DND-41 (cell line): ENCODE results near the gene PPP1R37.

Experiments
- CTCF ChIP-seq: IDR thresholded peaks from 2 replicates; pipeline ENCODE4 v1.5.1; 2012; ENCODE audit warnings: borderline replicate concordance, low read length, moderate library complexity, mild to moderate bottlenecking; ENCODE audit not compliant: poor library complexity, severe bottlenecking; ENCODE audit errors: extremely low read depth
- EZH2 ChIP-seq: IDR thresholded peaks from 3 replicates; pipeline ENCODE4 v1.6.1; 2012; ENCODE audit warnings: borderline replicate concordance, low read depth, mild to moderate bottlenecking, moderate library complexity, low read length, inconsistent platforms; ENCODE audit not compliant: severe bottlenecking

GRCh38 chr19:45099467-45100191 is 6.7 kb downstream of the PPP1R37 start:
- TF ChIP-seq CTCF (no peak), EZH2 (no peak)
